ENCODE results near the gene GPR42. TPM values are rescaled to one million over a fixed set of nuclear protein-coding genes. Genes with fewer than 3 reads are reported as not detected.

Gene GPR42
- total and polyA plus RNA-seq, 2 donors (not counting 1 experiment from before 2014, with no cell fraction given) = 0.10 TPM; not detected in 1

DNA sequence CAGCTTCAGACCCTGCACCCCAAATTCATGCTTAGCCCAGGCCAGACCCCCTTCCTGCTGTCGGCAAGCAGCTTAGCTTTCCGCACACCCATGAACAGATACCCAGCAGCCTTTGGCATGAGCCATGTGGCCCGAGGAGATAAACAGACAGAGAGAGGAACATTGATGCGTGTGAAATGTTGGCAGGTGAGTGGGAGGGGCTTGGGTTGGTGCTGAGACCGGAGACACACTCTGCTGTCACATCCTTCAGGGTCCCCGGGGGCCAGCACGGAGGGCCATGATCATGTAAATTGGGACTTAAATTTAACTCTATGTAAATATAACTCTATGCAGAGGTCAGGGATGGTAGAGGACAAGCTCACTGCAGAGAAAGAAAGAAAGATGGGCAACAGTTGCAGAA lies 40.4 kb upstream of the GPR42 start:
- peaks cover 99% of the 10 kb centered on the region for H3K79me2 ChIP-seq (ENCODE audit: control insufficient read depth, insufficient read depth, low read length)
- peak overlapping the region; percentile 86 for H3K9ac ChIP-seq (ENCODE audit: low read length)
- peaks cover 68 to 83% of the 10 kb centered on the region in 2 donors for H3K4me1 ChIP-seq (ENCODE audit: control insufficient read depth in 2 of 2, insufficient read depth in 2 of 2, low read length in 2 of 2)
- ATAC-seq (ENCODE audit: low read depth) (peak; percentile 84), DNase-seq (peak; percentile 94)
- TF ChIP-seq, protein P1, sequence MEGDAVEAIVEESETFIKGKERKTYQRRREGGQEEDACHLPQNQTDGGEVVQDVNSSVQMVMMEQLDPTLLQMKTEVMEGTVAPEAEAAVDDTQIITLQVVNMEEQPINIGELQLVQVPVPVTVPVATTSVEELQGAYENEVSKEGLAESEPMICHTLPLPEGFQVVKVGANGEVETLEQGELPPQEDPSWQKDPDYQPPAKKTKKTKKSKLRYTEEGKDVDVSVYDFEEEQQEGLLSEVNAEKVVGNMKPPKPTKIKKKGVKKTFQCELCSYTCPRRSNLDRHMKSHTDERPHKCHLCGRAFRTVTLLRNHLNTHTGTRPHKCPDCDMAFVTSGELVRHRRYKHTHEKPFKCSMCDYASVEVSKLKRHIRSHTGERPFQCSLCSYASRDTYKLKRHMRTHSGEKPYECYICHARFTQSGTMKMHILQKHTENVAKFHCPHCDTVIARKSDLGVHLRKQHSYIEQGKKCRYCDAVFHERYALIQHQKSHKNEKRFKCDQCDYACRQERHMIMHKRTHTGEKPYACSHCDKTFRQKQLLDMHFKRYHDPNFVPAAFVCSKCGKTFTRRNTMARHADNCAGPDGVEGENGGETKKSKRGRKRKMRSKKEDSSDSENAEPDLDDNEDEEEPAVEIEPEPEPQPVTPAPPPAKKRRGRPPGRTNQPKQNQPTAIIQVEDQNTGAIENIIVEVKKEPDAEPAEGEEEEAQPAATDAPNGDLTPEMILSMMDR (IDR thresholded peaks at IDR 0.05) = no peak
- TF ChIP-seq EZH2 (IDR thresholded peaks at IDR 0.05; ENCODE audit: borderline replicate concordance, insufficient read depth, low read depth, low read length, poor library complexity, severe bottlenecking) = no peak
- peak overlapping the region; percentile 83 to 100 (median 89) for H3K4me3 ChIP-seq (ENCODE audit: control extremely low read depth in 1 of 5, extremely low read depth in 1 of 5, insufficient read depth in 1 of 5, low read depth in 2 of 5, low read length in 4 of 5)
- peak overlapping the region; percentile 79 to 90 for H3K27ac ChIP-seq (ENCODE audit: low read length in 2 of 2)
- ChIA-PET POLR2A (interaction anchor here (0.7 to 7.6 kb wide), 8 partner anchors 12 to 189 kb away, joined by 3 to 106 read pairs (median 4); partner anchors contain the start of gene FFAR1), CTCF (interaction anchor here (0.8 to 6.4 kb wide), 16 partner anchors 11 to 188 kb away, joined by 3 to 35 read pairs (median 4); partner anchors contain the start of gene FFAR1)
- H2AFZ ChIP-seq (ENCODE audit: insufficient read depth, low read depth, low read length, poor library complexity, severe bottlenecking) = no peak overlapping the region
- H3K4me2 ChIP-seq (replicated peaks; ENCODE audit: low read depth, low read length, poor library complexity, severe bottlenecking) = peak overlapping the region; percentile 87
- H4K20me1 ChIP-seq (ENCODE audit: control insufficient read depth, insufficient read depth, low read length, poor library complexity, severe bottlenecking) = peaks cover 56% of the 10 kb centered on the region
- intact Hi-C loops (cut with micrococcal nuclease) = loop anchor here (1.0 to 5.0 kb wide), 4 partner anchors 14 to 61 kb away; partner anchors contain the start of gene FFAR1
- Mint-ChIP-seq H3K27me3 (no peaks in the 10 kb centered on the region), H3K27ac (peak overlapping the region; percentile 96), H3K4me3 (peak overlapping the region; percentile 93), H3K9me3 (ENCODE audit: insufficient read depth) (no peaks in the 10 kb centered on the region), H3K4me1 (peaks cover 75% of the 10 kb centered on the region)
- no peaks in the 10 kb centered on the region for H3K9me3 ChIP-seq (ENCODE audit: control extremely low read depth in 1 of 3, control insufficient read depth in 2 of 3, insufficient read depth in 1 of 3, low read length in 2 of 3)
- 0% methylated on average over 2 of the region's 7 CpGs for WGBS (ENCODE audit: insufficient coverage)
- peaks cover 0 to 50% of the 10 kb centered on the region in 2 experiments for H3K36me3 ChIP-seq (replicated peaks in 1 of 2; ENCODE audit: control extremely low read depth in 1 of 2, control insufficient read depth in 1 of 2, extremely low read depth in 1 of 2, insufficient read depth in 2 of 2, low read length in 1 of 2)
- H3K27me3 ChIP-seq (replicated peaks in 1 of 4; ENCODE audit: control extremely low read depth in 1 of 4, control insufficient read depth in 3 of 4, insufficient read depth in 4 of 4, low read length in 3 of 4) = no peaks in the 10 kb centered on the region

DNA sequence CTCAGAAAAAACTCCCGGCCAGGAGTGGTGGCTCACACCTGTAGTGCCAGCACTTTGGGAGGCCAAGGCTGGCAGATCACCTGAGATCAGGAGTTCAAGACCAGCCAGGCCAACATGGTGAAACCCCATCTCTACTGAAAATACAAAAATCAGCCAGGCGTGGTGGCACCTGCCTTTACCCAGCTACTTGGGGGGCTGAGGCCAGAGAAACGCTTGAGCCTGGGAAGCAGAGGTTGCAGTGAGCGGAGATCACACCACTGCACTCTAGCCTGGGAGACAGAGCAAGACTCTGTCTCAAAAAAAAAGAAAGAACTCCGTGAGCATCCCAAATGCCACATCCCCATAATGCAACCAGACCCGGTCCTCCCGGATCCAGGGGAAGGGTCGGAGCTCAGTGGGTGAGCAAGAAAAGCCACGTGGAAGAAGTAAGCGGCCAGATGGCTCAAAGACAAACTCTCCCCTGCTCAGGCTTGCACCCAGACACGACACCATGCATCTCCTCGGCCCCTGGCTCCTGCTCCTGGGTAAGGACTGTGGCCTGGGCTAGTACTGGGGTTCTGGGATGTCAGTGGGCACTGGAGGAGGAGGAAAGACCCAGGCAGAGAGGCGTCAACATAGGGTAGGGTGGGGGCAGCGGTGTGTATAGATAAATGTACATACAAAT lies 39.2 kb upstream of the GPR42 start:
- peak overlapping the region; percentile 87 for H3K4me2 ChIP-seq (replicated peaks; ENCODE audit: low read depth, low read length, poor library complexity, severe bottlenecking)
- peaks cover 68 to 86% of the 10 kb centered on the region in 2 donors for H3K4me1 ChIP-seq (ENCODE audit: control insufficient read depth in 2 of 2, insufficient read depth in 2 of 2, low read length in 2 of 2)
- peaks cover 79% of the 10 kb centered on the region for H3K4me1 Mint-ChIP-seq
- H3K27me3 Mint-ChIP-seq = no peaks in the 10 kb centered on the region
- POLR2A ChIA-PET = interaction anchor here (0.8 to 7.6 kb wide), 7 partner anchors 8 to 191 kb away, joined by 3 to 106 read pairs (median 4); partner anchors contain the start of gene FFAR1
- peaks cover 68% of the 10 kb centered on the region for H4K20me1 ChIP-seq (ENCODE audit: control insufficient read depth, insufficient read depth, low read length, poor library complexity, severe bottlenecking)
- H3K4me3 Mint-ChIP-seq = peak overlapping the region; percentile 93
- H3K9ac ChIP-seq (ENCODE audit: low read length) = peak overlapping the region; percentile 86
- no peak for TF ChIP-seq EZH2 (IDR thresholded peaks at IDR 0.05; ENCODE audit: borderline replicate concordance, insufficient read depth, low read depth, low read length, poor library complexity, severe bottlenecking)
- TF ChIP-seq, protein P1 (IDR thresholded peaks at IDR 0.05) = no peak
- ATAC-seq (ENCODE audit: low read depth) (no peak), DNase-seq (peak; percentile 35)
- 14% methylated on average over 3 of the region's 14 CpGs for WGBS (ENCODE audit: insufficient coverage)
- CTCF ChIA-PET = interaction anchor here (0.9 to 6.4 kb wide), 8 partner anchors 12 to 179 kb away, joined by 3 to 35 read pairs (median 12); partner anchors contain the start of gene FFAR1
- H3K36me3 ChIP-seq (replicated peaks in 1 of 2; ENCODE audit: control extremely low read depth in 1 of 2, control insufficient read depth in 1 of 2, extremely low read depth in 1 of 2, insufficient read depth in 2 of 2, low read length in 1 of 2) = peaks cover 0 to 62% of the 10 kb centered on the region in 2 experiments
- H3K9me3 ChIP-seq (ENCODE audit: control extremely low read depth in 1 of 3, control insufficient read depth in 2 of 3, insufficient read depth in 1 of 3, low read length in 2 of 3) = no peaks in the 10 kb centered on the region
- no peak overlapping the region for H2AFZ ChIP-seq (ENCODE audit: insufficient read depth, low read depth, low read length, poor library complexity, severe bottlenecking)
- no peaks in the 10 kb centered on the region for H3K9me3 Mint-ChIP-seq (ENCODE audit: insufficient read depth)
- peak overlapping the region; percentile 67 to 75 for H3K27ac ChIP-seq (ENCODE audit: low read length in 2 of 2)
- H3K4me3 ChIP-seq (ENCODE audit: control extremely low read depth in 1 of 5, extremely low read depth in 1 of 5, insufficient read depth in 1 of 5, low read depth in 2 of 5, low read length in 4 of 5) = peak overlapping the region; percentile 83 to 100 (median 89)
- H3K79me2 ChIP-seq (ENCODE audit: control insufficient read depth, insufficient read depth, low read length) = peaks cover 99% of the 10 kb centered on the region
- intact Hi-C loops (cut with micrococcal nuclease) = loop anchor here (2.0 to 5.0 kb wide), 2 partner anchors 15 to 34 kb away; no protein-coding TSS in a partner anchor
- H3K27me3 ChIP-seq (replicated peaks in 1 of 4; ENCODE audit: control extremely low read depth in 1 of 4, control insufficient read depth in 3 of 4, insufficient read depth in 4 of 4, low read length in 3 of 4) = no peaks in the 10 kb centered on the region
- peak overlapping the region; percentile 96 for H3K27ac Mint-ChIP-seq

All from B cell (primary cell).